HepG2 (cell line): ENCODE measurements around the gene FUT8. TPM values are rescaled to one million over a fixed set of nuclear protein-coding genes. Genes with fewer than 3 reads are reported as not detected.

Experiments
- ATAC-seq: fragments of 200-7000 bp; cut with Tn5 transposase; 3 replicates; pipeline ENCODE4 v1.9.1; 2020; ENCODE audit warnings: mild to moderate bottlenecking, moderate library complexity
- BruUV-seq: library from RNA; stranded (reverse); fragments of 400-500 nt; replicated peaks from 2 replicates; lab custom pipeline; 2021; lab: Mats Ljungman, UMichigan
- CTCF ChIA-PET: fragments of 300-600 bp; formaldehyde crosslinking; extraction: SDS; loops from one replicate; lab custom pipeline; 2021; ENCODE audit warnings: low total read pairs, inconsistent platforms, low intra/inter-chr PET ratio; lab: Yijun Ruan, JAX
- POLR2A ChIA-PET: fragments of 350-600 bp; sonication (Branson Sonifier 250); formaldehyde crosslinking; loops from one replicate; lab custom pipeline; 2020; ENCODE audit warnings: antibody characterized with exemption, inconsistent platforms; lab: Yijun Ruan, JAX
- DNase-seq: peaks from one replicate; pipeline ENCODE4 v3.0.0-alpha.2; 2015; ENCODE audit warnings: low spot score
- FAIRE-seq: peaks from 3 replicates; lab custom pipeline; 2011; peaks lifted over from hg19 to GRCh38; lab: Jason Lieb, UNC
- H2AFZ ChIP-seq: one replicate; pipeline ENCODE4 v1.6.1; 2011; ENCODE audit warnings: low read length, inconsistent platforms
- H3K27ac ChIP-seq: fragments of 300-600 bp; 3 replicates; pipeline ENCODE4 v1.8.0; 2011; ENCODE audit warnings: mixed run types, mild to moderate bottlenecking, mixed read lengths, low read length, inconsistent platforms; ENCODE audit not compliant: insufficient read depth; ENCODE audit errors: extremely low read length
- H3K27me3 ChIP-seq, 2 experiments: fragments of 200-600 bp in 1 of 2; 2 replicates in 1 of 2; 3 replicates in 1 of 2; pipeline versions ENCODE4 v1.6.0 to v1.8.0; 2011; ENCODE audit warnings: low read length in 2 of 2, mild to moderate bottlenecking in 2 of 2, moderate library complexity in 2 of 2, inconsistent platforms in 1 of 2; ENCODE audit not compliant: insufficient read depth in 2 of 2, control insufficient read depth in 1 of 2
- H3K36me3 ChIP-seq, 2 experiments: fragments of 200-600 bp in 1 of 2; replicated peaks in 1 of 2; 2 replicates in 1 of 2; 3 replicates in 1 of 2; pipeline versions ENCODE4 v1.5.1 to v1.8.0; 2011; ENCODE audit warnings: low read length in 2 of 2, inconsistent platforms in 1 of 2; ENCODE audit not compliant: insufficient read depth in 2 of 2, control insufficient read depth in 1 of 2
- H3K4me1 ChIP-seq: 2 replicates; pipeline ENCODE4 v1.5.1; 2012; ENCODE audit warnings: low read length, inconsistent platforms; ENCODE audit not compliant: insufficient read depth
- H3K4me2 ChIP-seq: 2 replicates; pipeline ENCODE4 v1.6.0; 2011; ENCODE audit warnings: low read depth, low read length, inconsistent platforms
- H3K4me3 ChIP-seq, 3 experiments: fragments of 200-600 bp in 1 of 3; sonication (generic), shearing (Covaris generic) in 1 of 3; replicated peaks in 1 of 3; 2 replicates each; pipeline ENCODE4 v1.5.1; 2011 to 2016; ENCODE audit warnings: low read length in 3 of 3, inconsistent platforms in 2 of 3, low read depth in 2 of 3, mild to moderate bottlenecking in 2 of 3, control low read depth in 1 of 3, mixed read lengths in 1 of 3; ENCODE audit not compliant: insufficient read depth in 1 of 3
- H3K79me2 ChIP-seq: one replicate; pipeline ENCODE4 v1.6.1; 2011; ENCODE audit warnings: low read length, inconsistent platforms; ENCODE audit not compliant: insufficient read depth
- H3K9ac ChIP-seq: 2 replicates; pipeline ENCODE4 v1.6.0; 2011; ENCODE audit warnings: mild to moderate bottlenecking, low read depth, low read length, inconsistent platforms; ENCODE audit not compliant: insufficient read depth
- H3K9me3 ChIP-seq: 2 replicates; pipeline ENCODE4 v1.5.1; 2012; ENCODE audit warnings: mild to moderate bottlenecking, low read length
- H4K20me1 ChIP-seq: 2 replicates; pipeline ENCODE4 v1.6.0; 2011; ENCODE audit warnings: inconsistent platforms, mild to moderate bottlenecking, low read length, moderate library complexity; ENCODE audit not compliant: insufficient read depth
- DMTF1 ChIP-seq: sonication (generic); formaldehyde crosslinking; IDR thresholded peaks from 2 replicates; pipeline ENCODE4 v1.4.0; 2020; ENCODE audit warnings: mild to moderate bottlenecking, missing genetic modification reagents
- KAT8 ChIP-seq: IDR thresholded peaks from 2 replicates; pipeline ENCODE4 v1.6.1; 2016; ENCODE audit warnings: missing genetic modification reagents, missing compliant biosample characterization
- KLF11 ChIP-seq: IDR thresholded peaks from 2 replicates; pipeline ENCODE4 v1.6.1; 2016; ENCODE audit warnings: missing compliant biosample characterization
- TEAD2 ChIP-seq: sonication (generic); formaldehyde crosslinking; IDR thresholded peaks from 2 replicates; pipeline ENCODE4 v1.9.0; 2021; ENCODE audit warnings: missing genetic modification reagents
- TFDP2 ChIP-seq: sonication (generic); formaldehyde crosslinking; IDR thresholded peaks from 2 replicates; pipeline ENCODE4 v1.4.0; 2020; ENCODE audit warnings: missing genetic modification reagents
- ZBTB21 ChIP-seq: sonication (generic); formaldehyde crosslinking; IDR thresholded peaks from 2 replicates; pipeline ENCODE4 v1.4.0; 2020; ENCODE audit warnings: missing genetic modification reagents
- ZBTB26 ChIP-seq: IDR thresholded peaks from 2 replicates; pipeline ENCODE4 v1.6.1; 2016; ENCODE audit warnings: missing compliant biosample characterization, missing genetic modification reagents, borderline replicate concordance
- ZC3H13 ChIP-seq: sonication (generic); formaldehyde crosslinking; IDR thresholded peaks from 2 replicates; pipeline ENCODE4 v1.8.1; 2023; ENCODE audit warnings: mild to moderate bottlenecking, missing genetic modification reagents, moderate library complexity
- ZMAT3 ChIP-seq: sonication (generic); formaldehyde crosslinking; conservative IDR thresholded peaks from 2 replicates; pipeline ENCODE4 v1.7.0; 2021; ENCODE audit warnings: missing genetic modification reagents
- ZNF235 ChIP-seq: sonication (generic); formaldehyde crosslinking; IDR thresholded peaks from 2 replicates; pipeline ENCODE4 v1.8.1; 2023; ENCODE audit warnings: mild to moderate bottlenecking, missing genetic modification reagents, borderline replicate concordance
- ZNF274 ChIP-seq: sonication (generic); formaldehyde crosslinking; IDR thresholded peaks from 2 replicates; pipeline ENCODE4 v1.5.1; 2020; ENCODE audit warnings: mild to moderate bottlenecking, missing genetic modification reagents
- ZNF512 ChIP-seq: sonication (generic); formaldehyde crosslinking; IDR thresholded peaks from 2 replicates; pipeline ENCODE4 v1.4.0; 2020; ENCODE audit warnings: mild to moderate bottlenecking, missing genetic modification reagents
- ZNF576 ChIP-seq: sonication (generic); formaldehyde crosslinking; IDR thresholded peaks from 2 replicates; pipeline ENCODE4 v1.4.0; 2020; ENCODE audit warnings: mild to moderate bottlenecking, missing genetic modification reagents
- ZNF607 ChIP-seq: sonication (generic); formaldehyde crosslinking; IDR thresholded peaks from 2 replicates; pipeline ENCODE4 v1.5.1; 2020; ENCODE audit warnings: missing genetic modification reagents, mild to moderate bottlenecking, borderline replicate concordance
- ZNF615 ChIP-seq: sonication (generic); formaldehyde crosslinking; IDR thresholded peaks from 2 replicates; pipeline ENCODE4 v1.5.0; 2020; ENCODE audit warnings: mild to moderate bottlenecking, missing genetic modification reagents, borderline replicate concordance
- ZNF772 ChIP-seq: sonication (generic); formaldehyde crosslinking; IDR thresholded peaks from 2 replicates; pipeline ENCODE4 v1.5.0; 2020; ENCODE audit warnings: mild to moderate bottlenecking, missing genetic modification reagents
- WGBS: methylation state at CpG from one replicate; pipeline ENCODE4 v1.1.6; 2017; ENCODE audit warnings: low lambda C conversion rate; 5-methylcytosine and 5-hydroxymethylcytosine counted together
- in situ Hi-C: cut with HindIII; loops from 2 replicates; pipeline ENCODE4 v1.10.0; 2017; ENCODE audit warnings: low pct_unique_long_range_greater_than_20kb; ENCODE audit not compliant: extremely low pct_ligation_motif_present
- intact Hi-C: fragments of 100-400 bp; cut with micrococcal nuclease; formaldehyde crosslinking; loops from one replicate; pipeline ENCODE4 v1.10.0; 2022; ENCODE audit not compliant: unreplicated experiment
- polyA plus RNA-seq, 8 experiments: library from polyadenylated mRNA; depleted of rRNA in 3 of 8; stranded (reverse) in 7 of 8; unstranded in 1 of 8; fragments of >200 nt; fragmentation: Illumina TruSeq in 4 of 8; extraction: Trizol in 4 of 8; gene quantifications; 2 replicates each; pipeline versions ENCODE4 v1.2.1 to v1.2.3, GENCODE V29; 2011 to 2016; ENCODE audit warnings: low read depth in 4 of 8, missing spikeins in 1 of 8, mixed read lengths in 1 of 8; ENCODE audit not compliant: insufficient read depth in 1 of 8
- total RNA-seq, 5 experiments: library from RNA; depleted of rRNA; stranded (reverse); fragments of >200 nt; fragmentation: Illumina TruSeq; extraction: Trizol; gene quantifications; 2 replicates each; pipeline ENCODE4 v1.2.3, GENCODE V29; 2016; ENCODE audit warnings: low read depth in 1 of 5

Gene FUT8
- total and polyA plus RNA-seq, 2 of the 13 experiments (the other 11 are each of a cell fraction or from before 2014, with no cell fraction given), result 9.3 to 17.5 TPM

- Histone ChIP-seq H3K27ac (no peak overlapping the region), H3K4me1 (peaks cover 9% of the 10 kb centered on the region), H3K4me2 (no peak overlapping the region)
- WGBS, result 55% methylated on average over 1 of the region's 1 CpG
- ATAC-seq (no peak), FAIRE-seq (no peak)
- no peak for TF ChIP-seq ZNF772
- no peak for TF ChIP-seq DMTF1 (CRISPR knock-in tag)
- no peak for TF ChIP-seq ZNF615 (CRISPR knock-in tag)
- no peak for TF ChIP-seq ZNF235 (CRISPR knock-in tag)
- TF ChIP-seq ZNF576, result no peak
- TF ChIP-seq ZMAT3 (CRISPR knock-in tag), result no peak
- no peak for TF ChIP-seq KAT8 (CRISPR knock-in tag)
- no peak for TF ChIP-seq KLF11
- TF ChIP-seq ZNF274 (CRISPR knock-in tag), result no peak
- no peak for TF ChIP-seq ZNF512
- TF ChIP-seq ZNF607 (CRISPR knock-in tag), result no peak
- no peak for TF ChIP-seq TFDP2 (CRISPR knock-in tag)
- no peak for TF ChIP-seq TEAD2 (CRISPR knock-in tag)
- no peak for TF ChIP-seq ZC3H13 (CRISPR knock-in tag)
- no peak for TF ChIP-seq ZBTB26 (CRISPR knock-in tag)
- TF ChIP-seq ZBTB21 (CRISPR knock-in tag), result no peak
- TF ChIP-seq, all 625 proteins: peak for 0
- H3K9ac ChIP-seq, result no peak overlapping the region
- DNase-seq, result no peak
- intact Hi-C loops, result no loop called here
- in situ Hi-C loops, result no loop called here
- no peaks in the 10 kb centered on the region for H4K20me1 ChIP-seq
- no peaks in the 10 kb centered on the region for H3K9me3 ChIP-seq
- H3K79me2 ChIP-seq, result no peaks in the 10 kb centered on the region
- no peaks in the 10 kb centered on the region for H3K36me3 ChIP-seq
- no peak overlapping the region for H3K4me3 ChIP-seq
- no TSS peak for BruUV-seq
- no peaks in the 10 kb centered on the region for H3K27me3 ChIP-seq
- CTCF ChIA-PET, result no interaction called here
- POLR2A ChIA-PET, result no interaction called here
- no peak overlapping the region for H2AFZ ChIP-seq
Measured at GRCh38 chr14:65631040-65631439, 218.5 kb downstream of the FUT8 start.
